Activated CD8-positive, alpha-beta T cell treated with anti-CD3 and anti-CD28 coated beads for 36 hours (primary cell): Measurements from ENCODE around the gene DCANP1. TPM values are rescaled to one million over a fixed set of nuclear protein-coding genes. Genes with fewer than 3 reads are reported as not detected.

ENCODE experiments used
- ATAC-seq: fragments of 200-7000 bp; cut with Tn5 transposase; one replicate; pipeline ENCODE4 v1.10.0; 2021; ENCODE audit warnings: mild to moderate bottlenecking, moderate library complexity
- CTCF ChIA-PET: fragments of 350-600 bp; sonication (Branson Sonifier 250); formaldehyde crosslinking; loops from one replicate; lab custom pipeline; 2021; ENCODE audit warnings: antibody characterized with exemption; lab: Charles Lee
- POLR2A ChIA-PET: fragments of 350-600 bp; sonication (Branson Sonifier 250); formaldehyde crosslinking; loops from one replicate; lab custom pipeline; 2021; ENCODE audit warnings: antibody characterized with exemption; lab: Charles Lee
- DNase-seq: peaks from one replicate; pipeline ENCODE4 v3.0.0-alpha.2; 2020
- H3K27ac Mint-ChIP-seq: one replicate; pipeline ENCODE4 v1.8.0; 2021; ENCODE audit warnings: mild to moderate bottlenecking, mixed read lengths
- H3K27me3 Mint-ChIP-seq: one replicate; pipeline ENCODE4 v1.8.0; 2021; ENCODE audit warnings: mixed read lengths
- H3K36me3 Mint-ChIP-seq: one replicate; pipeline ENCODE4 v1.8.0; 2021; ENCODE audit warnings: low read depth, mixed read lengths
- H3K4me1 Mint-ChIP-seq: one replicate; pipeline ENCODE4 v1.8.0; 2021; ENCODE audit warnings: low read depth, mixed read lengths
- H3K4me3 Mint-ChIP-seq: one replicate; pipeline ENCODE4 v1.8.0; 2021; ENCODE audit warnings: mild to moderate bottlenecking, moderate library complexity, mixed read lengths
- H3K9me3 Mint-ChIP-seq: one replicate; pipeline ENCODE4 v1.8.0; 2021; ENCODE audit warnings: mixed read lengths
- intact Hi-C: fragments of 100-400 bp; cut with micrococcal nuclease; formaldehyde crosslinking; loops from one replicate; pipeline ENCODE4 v1.10.0; 2022
- total RNA-seq, 2 experiments: library from RNA; stranded (reverse); gene quantifications; one replicate each; pipeline ENCODE4 v1.2.3, GENCODE V29; 2021
- TF ChIP-seq, protein P1 (sequence below): fragments of 200-600 bp; IDR thresholded peaks from one replicate; pipeline ENCODE4 v1.8.0; 2022; ENCODE audit warnings: antibody characterized with exemption, mild to moderate bottlenecking

The DCANP1 gene
- total RNA-seq, 2 experiments from 2014 or later: not detected

- Mint-ChIP-seq H3K4me3 (peak overlapping the region; percentile 89), H3K4me1 (peaks cover 37% of the 10 kb centered on the region), H3K9me3 (no peaks in the 10 kb centered on the region), H3K27me3 (no peaks in the 10 kb centered on the region), H3K36me3 (peaks cover 7% of the 10 kb centered on the region), H3K27ac (peak overlapping the region; percentile 91)
- intact Hi-C loops: no loop called here
- ATAC-seq (no peak), DNase-seq (no peak)
- TF ChIP-seq, protein P1, sequence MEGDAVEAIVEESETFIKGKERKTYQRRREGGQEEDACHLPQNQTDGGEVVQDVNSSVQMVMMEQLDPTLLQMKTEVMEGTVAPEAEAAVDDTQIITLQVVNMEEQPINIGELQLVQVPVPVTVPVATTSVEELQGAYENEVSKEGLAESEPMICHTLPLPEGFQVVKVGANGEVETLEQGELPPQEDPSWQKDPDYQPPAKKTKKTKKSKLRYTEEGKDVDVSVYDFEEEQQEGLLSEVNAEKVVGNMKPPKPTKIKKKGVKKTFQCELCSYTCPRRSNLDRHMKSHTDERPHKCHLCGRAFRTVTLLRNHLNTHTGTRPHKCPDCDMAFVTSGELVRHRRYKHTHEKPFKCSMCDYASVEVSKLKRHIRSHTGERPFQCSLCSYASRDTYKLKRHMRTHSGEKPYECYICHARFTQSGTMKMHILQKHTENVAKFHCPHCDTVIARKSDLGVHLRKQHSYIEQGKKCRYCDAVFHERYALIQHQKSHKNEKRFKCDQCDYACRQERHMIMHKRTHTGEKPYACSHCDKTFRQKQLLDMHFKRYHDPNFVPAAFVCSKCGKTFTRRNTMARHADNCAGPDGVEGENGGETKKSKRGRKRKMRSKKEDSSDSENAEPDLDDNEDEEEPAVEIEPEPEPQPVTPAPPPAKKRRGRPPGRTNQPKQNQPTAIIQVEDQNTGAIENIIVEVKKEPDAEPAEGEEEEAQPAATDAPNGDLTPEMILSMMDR: no peak
- POLR2A ChIA-PET: interaction anchor here (0.6 to 2.0 kb wide), 5 partner anchors 11 to 59 kb away, joined by 3 to 7 read pairs (median 4); no protein-coding TSS in a partner anchor
- CTCF ChIA-PET: interaction anchor here (0.7 to 1.5 kb wide), 3 partner anchors 24 to 57 kb away, joined by 3 to 9 read pairs (median 3); no protein-coding TSS in a partner anchor
Observed at GRCh38 chr5:135399794-135400542, 47.2 kb downstream of the DCANP1 start.

- Mint-ChIP-seq H3K36me3 (peaks cover 8% of the 10 kb centered on the region), H3K4me1 (peaks cover 46% of the 10 kb centered on the region), H3K27me3 (no peaks in the 10 kb centered on the region), H3K4me3 (peak within 1 kb of the TSS; percentile 89), H3K27ac (peak within 1 kb of the TSS; percentile 91), H3K9me3 (no peaks in the 10 kb centered on the region)
- peak; percentile 87 for DNase-seq
- ChIA-PET CTCF (interaction anchor here (0.7 to 1.4 kb wide), 2 partner anchors 23 to 26 kb away, joined by 3 to 9 read pairs; no protein-coding TSS in a partner anchor), POLR2A (interaction anchor here (1.0 to 2.0 kb wide), 6 partner anchors 10 to 58 kb away, joined by 3 to 7 read pairs (median 4); no protein-coding TSS in a partner anchor)
- intact Hi-C loops: no loop called here
- peak; percentile 88 for ATAC-seq
- TF ChIP-seq, protein P1: no peak
Observed at GRCh38 chr5:135398855-135399793, 48.0 kb downstream of the DCANP1 start, which contains the start of gene MACROH2A1. Gene MACROH2A1 (minus strand): TSS chr5:135399231. CDS start chr5:135389093, 10,138 bp downstream.

DNA sequence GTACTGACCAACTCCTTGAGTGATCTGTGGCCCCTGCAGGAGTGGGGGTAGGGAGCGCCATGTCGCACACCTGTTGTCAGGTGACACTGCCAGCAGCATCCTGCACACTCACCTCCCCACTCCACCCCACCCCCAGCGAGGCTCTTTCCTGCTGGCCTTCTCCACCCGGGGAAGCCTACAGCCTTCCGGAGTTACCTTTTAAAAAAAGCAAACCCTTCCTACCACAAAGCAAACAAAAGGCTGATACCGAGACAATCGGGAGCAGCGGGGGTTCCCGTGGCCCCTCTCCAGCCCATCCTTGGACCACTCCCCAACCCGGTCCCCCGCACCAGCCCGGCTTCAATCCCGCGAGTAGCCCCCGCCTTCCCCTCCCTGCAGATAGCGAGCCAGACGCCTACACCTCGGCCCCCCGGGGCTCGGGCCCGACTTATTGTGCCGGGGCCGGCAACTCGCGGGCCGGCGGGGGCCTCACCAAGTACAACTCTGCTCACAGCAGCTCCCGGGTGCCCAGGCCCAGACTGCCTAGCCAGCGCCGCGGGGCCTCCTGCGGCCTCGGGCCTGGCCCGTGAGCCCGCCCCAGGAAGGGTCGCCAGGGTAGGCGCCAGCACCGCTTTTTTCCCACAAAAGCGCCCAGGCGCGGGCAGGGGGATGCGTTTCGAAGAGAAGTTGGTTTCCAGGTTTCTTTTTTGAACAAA, 48.8 kb downstream of the DCANP1 start:
- POLR2A ChIA-PET: interaction anchor here (1.3 to 1.5 kb wide), 4 partner anchors 9 to 28 kb away, joined by 4 to 5 read pairs (median 4); no protein-coding TSS in a partner anchor
- CTCF ChIA-PET: no interaction called here
- intact Hi-C loops: no loop called here

DNA sequence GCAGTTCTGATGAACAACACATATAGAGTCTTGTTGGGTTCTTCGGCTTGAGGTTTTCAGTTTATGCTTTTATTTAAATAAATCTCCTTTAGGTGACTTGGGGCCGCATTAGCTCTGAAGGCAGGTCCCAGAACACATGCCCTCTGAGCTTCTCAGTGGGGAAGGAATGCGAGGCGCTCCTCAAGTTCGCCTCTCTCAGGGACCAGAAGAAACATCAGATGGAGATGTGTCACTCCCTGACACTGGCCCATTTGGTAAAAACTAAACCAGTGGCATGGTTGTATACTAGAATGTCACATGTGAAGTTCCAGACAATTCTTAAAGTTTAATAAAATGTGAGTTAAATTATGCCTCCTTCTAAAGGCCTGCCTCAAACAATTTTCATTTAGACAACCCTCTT, 50.1 kb downstream of the DCANP1 start:
- Mint-ChIP-seq H3K27ac (no peak overlapping the region), H3K9me3 (no peaks in the 10 kb centered on the region), H3K4me1 (peaks cover 65% of the 10 kb centered on the region), H3K36me3 (peaks cover 17% of the 10 kb centered on the region), H3K4me3 (peak overlapping the region; percentile 88), H3K27me3 (no peaks in the 10 kb centered on the region)
- TF ChIP-seq, protein P1: no peak
- CTCF ChIA-PET: interaction anchor here (1.0 kb wide), 1 partner anchor 29 kb away, joined by 3 read pairs; no protein-coding TSS in a partner anchor
- DNase-seq: no peak
- intact Hi-C loops: no loop called here
- no peak for ATAC-seq
- POLR2A ChIA-PET: interaction anchor here (1.1 to 1.5 kb wide), 2 partner anchors 12 to 13 kb away, joined by 4 to 5 read pairs; no protein-coding TSS in a partner anchor

More for the DNA sequence above, 48.8 kb downstream of the DCANP1 start:
- Mint-ChIP-seq H3K4me3 (peak overlapping the region; percentile 88), H3K27ac (peak overlapping the region; percentile 85), H3K27me3 (no peaks in the 10 kb centered on the region), H3K36me3 (peaks cover 12% of the 10 kb centered on the region), H3K4me1 (peaks cover 53% of the 10 kb centered on the region), H3K9me3 (no peaks in the 10 kb centered on the region)
- TF ChIP-seq, protein P1: no peak
- peak; percentile 57 for ATAC-seq
- DNase-seq: peak; percentile 71
